Caki2 (cell line): ENCODE data around the gene ZNF664. TPM values are rescaled to one million over a fixed set of nuclear protein-coding genes. Genes with fewer than 3 reads are reported as not detected.
A peak's percentile ranks its signal among the peaks of the same experiment; 100 is the strongest.

Experiments used
- DNase-seq: peaks from one replicate; pipeline ENCODE4 v3.0.0-alpha.2; 2015; ENCODE audit warnings: low read depth
- in situ Hi-C: cut with HindIII; loops from 2 replicates; pipeline ENCODE4 v1.10.0; 2016; ENCODE audit warnings: low sequenced_read_pairs, low pct_unique_long_range_greater_than_20kb, mixed read lengths
- total RNA-seq: library from RNA; depleted of rRNA; stranded (reverse); fragments of >200 nt; shearing (Covaris generic); gene quantifications from 2 replicates; pipeline ENCODE4 v1.2.3, GENCODE V29; 2014; ENCODE audit warnings: low replicate concordance; rRNA removed

The ZNF664 gene
- 44.9 and 63.4 TPM in 2 replicates for total RNA-seq

- DNase-seq: peak; percentile 88
- in situ Hi-C loops: no loop called here
These were observed at the start of gene ZNF664, which contains the start of gene CCDC92 for GRCh38 chr12:123972457-123973401. TSS of gene ZNF664 (plus strand) at chr12:123973215. CDS start at chr12:124012145, 38,930 bp downstream. TSS of gene CCDC92 (minus strand) at chr12:123972831. CDS start at chr12:123944305, 28,526 bp downstream.

- no peak for DNase-seq
- in situ Hi-C loops: no loop called here
These were observed 49.1 kb upstream of the ZNF664 start for GRCh38 chr12:123923927-123924326.

GRCh38 chr12:123924539-123924938, 48.5 kb upstream of the ZNF664 start:
- DNase-seq: no peak
- in situ Hi-C loops: no loop called here

- in situ Hi-C loops: no loop called here
These were observed 44.6 kb upstream of the ZNF664 start for GRCh38 chr12:123928274-123928865.

GRCh38 chr12:123928897-123929296, 44.1 kb upstream of the ZNF664 start:
- in situ Hi-C loops: no loop called here
- DNase-seq: no peak

More at GRCh38 chr12:123928274-123928865, 44.6 kb upstream of the ZNF664 start:
- no peak for DNase-seq

- DNase-seq: no peak
- in situ Hi-C loops: no loop called here
These were observed 43.0 kb upstream of the ZNF664 start for GRCh38 chr12:123929946-123930583.

- DNase-seq: no peak
- in situ Hi-C loops: no loop called here
These were observed 41.2 kb upstream of the ZNF664 start for GRCh38 chr12:123931686-123932321.

- DNase-seq: no peak
- in situ Hi-C loops: no loop called here
These were observed 39.8 kb upstream of the ZNF664 start for GRCh38 chr12:123933214-123933613.

- in situ Hi-C loops: no loop called here
These were observed 38.9 kb upstream of the ZNF664 start for GRCh38 chr12:123934016-123934620.

GRCh38 chr12:123934829-123935228, 38.2 kb upstream of the ZNF664 start:
- in situ Hi-C loops: no loop called here
- DNase-seq: no peak

More at GRCh38 chr12:123934016-123934620, 38.9 kb upstream of the ZNF664 start:
- no peak for DNase-seq

- DNase-seq: no peak
- in situ Hi-C loops: no loop called here
These were observed 37.1 kb upstream of the ZNF664 start for GRCh38 chr12:123935956-123936355.

- no peak for DNase-seq
- in situ Hi-C loops: no loop called here
These were observed 36.5 kb upstream of the ZNF664 start for GRCh38 chr12:123936471-123936870.

GRCh38 chr12:123936956-123937706, 35.9 kb upstream of the ZNF664 start:
- no peak for DNase-seq
- in situ Hi-C loops: no loop called here

GRCh38 chr12:123937707-123938591, 35.1 kb upstream of the ZNF664 start:
- in situ Hi-C loops: no loop called here

GRCh38 chr12:123938679-123939480, 34.1 kb upstream of the ZNF664 start:
- in situ Hi-C loops: no loop called here
- no peak for DNase-seq

More at GRCh38 chr12:123937707-123938591, 35.1 kb upstream of the ZNF664 start:
- DNase-seq: no peak
